ENCODE measurements around the gene ALKAL2. TPM values are rescaled to one million over a fixed set of nuclear protein-coding genes. Genes with fewer than 3 reads are reported as not detected.

The ALKAL2 gene
- total RNA-seq, 8 experiments from 2014 or later = 0.60 to 3.8 (median 1.2) TPM; not detected in 1

- in situ Hi-C loops (cut with MboI; ENCODE audit: low pct_unique_long_range_greater_than_20kb in 2 of 9, low sequenced_read_pairs in 9 of 9, unreplicated experiment in 9 of 9) = no loop called here
- 87 to 100% (median 94%) methylated on average over 2 to 6 of the region's 7 CpGs; no CpG with 5 or more reads in 2 of the 10 experiments for WGBS, 10 experiments
- Histone ChIP-seq H3K4me1 (replicated peaks in 1 of 2) (no peaks in the 10 kb centered on the region), H3K4me3 (no peak overlapping the region), H3K27ac (no peak overlapping the region)
- no peak for ATAC-seq (replicated peaks in 6 of 8)
These were observed 43.3 kb downstream of the ALKAL2 start for GRCh38 chr2:244547-244946.

DNA sequence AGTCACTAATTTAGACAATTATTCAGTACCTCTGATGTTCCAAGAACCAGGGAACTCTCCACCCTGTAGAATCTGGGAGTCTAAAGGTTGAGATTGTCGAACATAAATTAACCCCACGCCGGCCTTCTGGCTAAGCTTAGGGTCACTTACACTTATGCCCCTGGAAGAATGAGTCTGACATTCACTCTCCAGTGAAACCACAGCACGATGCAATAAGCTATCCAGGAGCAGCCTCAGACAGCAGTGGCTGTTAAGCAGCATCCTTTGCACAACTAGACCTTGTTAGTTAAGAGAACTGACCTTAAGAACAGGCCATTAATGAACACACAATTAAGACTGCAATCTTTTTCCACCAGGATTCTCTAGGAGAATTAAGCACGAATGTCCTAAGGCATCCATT lies 49.0 kb downstream of the ALKAL2 start:
- in situ Hi-C loops (cut with MboI; ENCODE audit: low pct_unique_long_range_greater_than_20kb in 2 of 9, low sequenced_read_pairs in 9 of 9, unreplicated experiment in 9 of 9) = no loop called here
- Histone ChIP-seq H3K27ac (no peak overlapping the region), H3K4me1 (replicated peaks in 1 of 2) (peaks cover 0 to 4% of the 10 kb centered on the region in 2 donors), H3K4me3 (no peak overlapping the region)
- no peak for ATAC-seq (replicated peaks in 6 of 8)
- WGBS, 10 experiments = 39 to 90% (median 76%) methylated on average over 1 to 5 of the region's 5 CpGs; no CpG with 5 or more reads in 2 of the 10 experiments

DNA sequence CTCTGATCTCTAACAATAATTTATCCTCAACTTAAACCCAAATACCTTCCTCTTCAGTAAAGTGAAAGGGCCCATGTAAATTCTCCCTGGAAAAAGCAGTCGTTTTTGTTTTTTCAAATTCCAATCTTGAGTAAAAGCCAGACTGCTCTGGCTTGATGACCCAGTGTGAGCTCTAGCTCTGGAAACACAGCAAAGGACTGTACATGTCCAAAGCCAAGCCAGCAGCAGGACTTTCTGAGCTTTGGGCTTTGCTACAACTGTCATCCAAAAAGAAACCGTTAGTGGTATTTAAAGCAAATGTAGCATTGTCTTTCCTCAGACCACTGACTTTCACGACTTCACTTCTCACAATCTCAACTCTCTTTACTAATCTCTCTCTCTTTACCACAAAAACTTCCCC lies 49.5 kb downstream of the ALKAL2 start:
- no peak overlapping the region for H3K27ac ChIP-seq
- in situ Hi-C loops (cut with MboI; ENCODE audit: low pct_unique_long_range_greater_than_20kb in 2 of 9, low sequenced_read_pairs in 9 of 9, unreplicated experiment in 9 of 9) = no loop called here
- H3K4me3 ChIP-seq = no peak overlapping the region
- peak in 1 of 8 experiments; percentile 17 for ATAC-seq (replicated peaks in 6 of 8)
- H3K4me1 ChIP-seq (replicated peaks in 1 of 2) = peaks cover 0 to 4% of the 10 kb centered on the region in 2 donors
- WGBS, 10 experiments = 31 to 76% (median 66%) methylated on average over 2 to 3 of the region's 3 CpGs; no CpG with 5 or more reads in 2 of the 10 experiments

- peaks cover 4 to 7% of the 10 kb centered on the region in 2 donors for H3K4me1 ChIP-seq (replicated peaks in 1 of 2)
- in situ Hi-C loops (cut with MboI; ENCODE audit: low pct_unique_long_range_greater_than_20kb in 2 of 9, low sequenced_read_pairs in 9 of 9, unreplicated experiment in 9 of 9) = no loop called here
- no peak overlapping the region for H3K4me3 ChIP-seq
- WGBS, 10 experiments = 11 to 100% (median 62%) methylated on average over 1 to 5 of the region's 6 CpGs; no CpG with 5 or more reads in 2 of the 10 experiments
- H3K27ac ChIP-seq = no peak overlapping the region
- peak in 5 of 8 experiments; percentile 24 to 92 (median 42) for ATAC-seq (replicated peaks in 6 of 8)
These were observed 50.0 kb downstream of the ALKAL2 start for GRCh38 chr2:237878-238277.

DNA sequence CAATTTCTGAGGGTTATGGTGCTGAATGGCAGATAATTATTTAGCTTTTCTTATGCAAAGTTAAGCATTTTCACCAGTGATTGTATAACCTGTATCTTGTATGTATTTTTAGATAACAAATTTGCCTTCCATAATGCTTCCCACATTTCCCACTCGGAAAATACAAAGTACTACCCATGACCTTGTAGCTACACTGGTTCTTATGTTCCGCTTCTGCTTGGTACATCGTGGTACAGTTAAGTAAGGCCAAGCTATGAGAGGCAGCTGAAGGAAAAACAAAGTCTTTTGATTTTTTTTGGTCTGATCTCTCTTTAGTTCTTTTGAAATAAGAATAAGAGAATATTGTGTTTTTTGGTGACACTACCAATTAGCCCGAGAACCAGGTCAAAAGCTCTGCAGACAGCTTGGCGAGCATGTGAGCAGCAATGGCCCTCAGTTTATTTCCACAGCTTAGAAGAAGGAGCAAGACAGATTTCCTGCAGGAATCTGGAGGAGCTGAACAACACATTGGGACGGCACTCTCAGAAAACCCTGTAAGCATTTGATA lies 50.8 kb downstream of the ALKAL2 start:
- no peak for ATAC-seq (replicated peaks in 6 of 8)
- in situ Hi-C loops (cut with MboI; ENCODE audit: low pct_unique_long_range_greater_than_20kb in 2 of 9, low sequenced_read_pairs in 9 of 9, unreplicated experiment in 9 of 9) = no loop called here

GRCh38 chr2:234421-234820 lies 53.5 kb downstream of the ALKAL2 start:
- no peak overlapping the region for H3K27ac ChIP-seq
- WGBS, 10 experiments = 67 to 100% (median 94%) methylated on average over 1 to 4 of the region's 4 CpGs; no CpG with 5 or more reads in 1 of the 10 experiments
- ATAC-seq (replicated peaks in 6 of 8) = no peak
- H3K4me1 ChIP-seq (replicated peaks in 1 of 2) = peaks cover 7% of the 10 kb centered on the region in 2 donors
- in situ Hi-C loops (cut with MboI; ENCODE audit: low pct_unique_long_range_greater_than_20kb in 2 of 9, low sequenced_read_pairs in 9 of 9, unreplicated experiment in 9 of 9) = no loop called here
- no peak overlapping the region for H3K4me3 ChIP-seq

More for the DNA sequence above, 50.8 kb downstream of the ALKAL2 start:
- H3K4me3 ChIP-seq = no peak overlapping the region
- H3K27ac ChIP-seq = no peak overlapping the region
- WGBS, 10 experiments = 68 to 100% (median 97%) methylated on average over 1 to 6 of the region's 6 CpGs; no CpG with 5 or more reads in 1 of the 10 experiments
- H3K4me1 ChIP-seq (replicated peaks in 1 of 2) = peaks cover 7% of the 10 kb centered on the region in 2 donors

- 12 to 86% (median 51%) methylated on average over 3 to 7 of the region's 7 CpGs; no CpG with 5 or more reads in 1 of the 10 experiments for WGBS, 10 experiments
- Histone ChIP-seq H3K27ac (no peak overlapping the region), H3K4me3 (no peak overlapping the region), H3K4me1 (replicated peaks in 1 of 2) (peaks cover 4 to 7% of the 10 kb centered on the region in 2 donors)
- in situ Hi-C loops (cut with MboI; ENCODE audit: low pct_unique_long_range_greater_than_20kb in 2 of 9, low sequenced_read_pairs in 9 of 9, unreplicated experiment in 9 of 9) = no loop called here
- peak in 2 of 8 experiments; percentile 35 to 50 for ATAC-seq (replicated peaks in 6 of 8)
These were observed 54.9 kb downstream of the ALKAL2 start for GRCh38 chr2:233030-233429.

GRCh38 chr2:231521-232185 lies 56.2 kb downstream of the ALKAL2 start:
- in situ Hi-C loops (cut with MboI; ENCODE audit: low pct_unique_long_range_greater_than_20kb in 2 of 9, low sequenced_read_pairs in 9 of 9, unreplicated experiment in 9 of 9) = no loop called here
- Histone ChIP-seq H3K4me1 (replicated peaks in 1 of 2) (peaks cover 4 to 7% of the 10 kb centered on the region in 2 donors), H3K4me3 (no peak overlapping the region), H3K27ac (no peak overlapping the region)
- ATAC-seq (replicated peaks in 6 of 8) = no peak
- 55 to 94% (median 85%) methylated on average over 2 to 9 of the region's 9 CpGs for WGBS, 10 experiments

Other genes with a start within 250 kb of the ALKAL2 start
- gene FAM110C, start 241.6 kb downstream of the ALKAL2 start, total RNA-seq = 1 to 10 TPM in 1 of 8 experiments, under 1 TPM in 4, not detected in 3; 0.11 to 2.4 (median 0.19) TPM
- 10 to 100 TPM; 19.8 to 93.0 (median 41.0) TPM for gene SH3YL1, start 24.1 kb downstream of the ALKAL2 start, total RNA-seq
- gene ACP1, start 23.1 kb downstream of the ALKAL2 start, total RNA-seq = 100 to 1,000 TPM; 109 to 175 (median 141) TPM

Measured in motor neuron (in vitro differentiated cells).